A549 (cell line): ENCODE results near the gene SLF2. TPM values are rescaled to one million over a fixed set of nuclear protein-coding genes. Genes with fewer than 3 reads are reported as not detected.

Experiments
- ATAC-seq, 2 experiments: fragments of 200-7000 bp in 1 of 2; fragments of >200 bp in 1 of 2; cut with Nextera tagmentation in 1 of 2; cut with Tn5 transposase in 1 of 2; 3 replicates each; pipeline versions ENCODE4 v1.8.0 to v1.9.1; 2018 to 2020; ENCODE audit warnings: mild to moderate bottlenecking in 1 of 2, moderate library complexity in 1 of 2
- CTCF ChIA-PET: fragments of 300-600 bp; sonication (Branson Sonifier 250); formaldehyde crosslinking; extraction: SDS; loops from one replicate; lab custom pipeline; 2021; ENCODE audit warnings: antibody characterized with exemption, inconsistent platforms; lab: Yijun Ruan, JAX
- POLR2A ChIA-PET: fragments of 350-600 bp; formaldehyde crosslinking; extraction: SDS; loops from one replicate; lab custom pipeline; 2021; ENCODE audit warnings: antibody characterized with exemption, inconsistent platforms; lab: Yijun Ruan, JAX
- DNase-seq, 2 experiments: peaks; one replicate each; pipeline versions ENCODE4 v3.0.0 to v3.0.0-alpha.2; 2011 to 2016; ENCODE audit warnings: low read depth in 1 of 2, low spot score in 1 of 2
- FAIRE-seq: peaks from 2 replicates; lab custom pipeline; 2011; peaks lifted over from hg19 to GRCh38; lab: Jason Lieb, UNC
- H3K27ac ChIP-seq, 2 experiments: fragments of >200 bp; sonication (Bioruptor Twin); formaldehyde crosslinking; 3 replicates each; pipeline ENCODE4 v1.5.1; 2016 to 2017
- H3K4me1 ChIP-seq: fragments of >200 bp; sonication (Bioruptor Twin); formaldehyde crosslinking; 3 replicates; pipeline ENCODE4 v1.6.1; 2016
- H3K4me2 ChIP-seq: fragments of >200 bp; sonication (Bioruptor Twin); formaldehyde crosslinking; 3 replicates; pipeline ENCODE4 v1.6.1; 2016
- H3K4me3 ChIP-seq: fragments of >200 bp; sonication (Bioruptor Twin); formaldehyde crosslinking; 3 replicates; pipeline ENCODE4 v1.5.1; 2016
- H3K9me3 ChIP-seq: fragments of >200 bp; sonication (Bioruptor Twin); formaldehyde crosslinking; 3 replicates; pipeline ENCODE4 v1.6.1; 2016
- CBX2 ChIP-seq: fragments of 200-600 bp; sonication (generic); IDR thresholded peaks from 2 replicates; pipeline ENCODE4 v1.6.1; 2016; ENCODE audit warnings: low read depth, mild to moderate bottlenecking, borderline replicate concordance
- CBX8 ChIP-seq: fragments of 200-600 bp; sonication (generic); IDR thresholded peaks from 2 replicates; pipeline ENCODE4 v1.6.1; 2016
- CEBPB ChIP-seq, 2 experiments: fragments of >200 bp in 1 of 2; sonication (Bioruptor Twin) in 1 of 2; formaldehyde crosslinking in 1 of 2; IDR thresholded peaks; 2 replicates each; pipeline ENCODE4 v1.6.1; 2012 to 2016
- CHD2 ChIP-seq: fragments of 150-350 bp; IDR thresholded peaks from 2 replicates; pipeline ENCODE4 v1.6.1; 2014; ENCODE audit warnings: low read length; ENCODE audit not compliant: partially characterized antibody
- CHD4 ChIP-seq: fragments of 200-600 bp; sonication (generic); IDR thresholded peaks from 2 replicates; pipeline ENCODE4 v1.6.1; 2016; ENCODE audit warnings: antibody characterized with exemption, mild to moderate bottlenecking, borderline replicate concordance
- EHF ChIP-seq: fragments of 250-450 bp; sonication (Bioruptor Pico); IDR thresholded peaks from 2 replicates; pipeline ENCODE4 v1.5.0; 2020; ENCODE audit warnings: mild to moderate bottlenecking
- EHMT2 ChIP-seq: fragments of 200-600 bp; sonication (generic); IDR thresholded peaks from 2 replicates; pipeline ENCODE4 v1.6.1; 2016; ENCODE audit warnings: antibody characterized with exemption, low read depth, mild to moderate bottlenecking, moderate library complexity
- EP300 ChIP-seq, 2 experiments: fragments of >200 bp; sonication (Bioruptor Twin); formaldehyde crosslinking; IDR thresholded peaks; 2 replicates in 1 of 2; 3 replicates in 1 of 2; pipeline ENCODE4 v1.6.1; 2016 to 2017
- FOSL2 ChIP-seq, 2 experiments: fragments of 450-650 bp in 1 of 2; fragments of >200 bp in 1 of 2; sonication (Bioruptor Twin) in 1 of 2; formaldehyde crosslinking; IDR thresholded peaks; 2 replicates each; pipeline versions ENCODE4 v1.5.0 to v1.6.1; 2016 to 2020; ENCODE audit warnings: mild to moderate bottlenecking in 1 of 2, moderate library complexity in 1 of 2
- FOXS1 ChIP-seq: fragments of 250-450 bp; sonication (Bioruptor Pico); IDR thresholded peaks from 2 replicates; pipeline ENCODE4 v1.5.0; 2020; ENCODE audit warnings: mild to moderate bottlenecking, moderate library complexity
- HEYL ChIP-seq: fragments of 250-450 bp; sonication (Bioruptor Pico); IDR thresholded peaks from 2 replicates; pipeline ENCODE4 v1.8.0; 2021; ENCODE audit warnings: mild to moderate bottlenecking, moderate library complexity
- HOXA7 ChIP-seq: fragments of 250-450 bp; sonication (Bioruptor Pico); IDR thresholded peaks from 2 replicates; pipeline ENCODE4 v1.5.0; 2020; ENCODE audit warnings: mild to moderate bottlenecking, moderate library complexity
- HOXB13 ChIP-seq: fragments of 250-450 bp; sonication (Bioruptor Pico); IDR thresholded peaks from 2 replicates; pipeline ENCODE4 v1.5.0; 2020; ENCODE audit warnings: low read depth, mild to moderate bottlenecking, moderate library complexity
- JUN ChIP-seq, 2 experiments: fragments of >200 bp; sonication (Bioruptor Twin); formaldehyde crosslinking; IDR thresholded peaks; 2 replicates in 1 of 2; 3 replicates in 1 of 2; pipeline ENCODE4 v1.6.1; 2016 to 2017
- JUNB ChIP-seq: fragments of >200 bp; sonication (Bioruptor Twin); formaldehyde crosslinking; IDR thresholded peaks from 2 replicates; pipeline ENCODE4 v1.6.1; 2016
- MAFK ChIP-seq: fragments of 450-650 bp; IDR thresholded peaks from 2 replicates; pipeline ENCODE4 v1.6.1; 2014; ENCODE audit not compliant: partially characterized antibody
- MAZ ChIP-seq: fragments of 150-350 bp; IDR thresholded peaks from 2 replicates; pipeline ENCODE4 v1.6.1; 2014; ENCODE audit warnings: antibody characterized with exemption, low read depth, low read length, borderline replicate concordance
- MYC ChIP-seq: IDR thresholded peaks from 2 replicates; pipeline ENCODE4 v1.6.1; 2012; ENCODE audit warnings: mild to moderate bottlenecking, inconsistent platforms, low read length, improper control_type of control experiment, borderline replicate concordance
- NR3C1 ChIP-seq: fragments of >200 bp; sonication (Bioruptor Twin); formaldehyde crosslinking; IDR thresholded peaks from 3 replicates; pipeline ENCODE4 v1.6.1; 2017
- POLR2A ChIP-seq: IDR thresholded peaks from 2 replicates; pipeline ENCODE4 v1.6.1; 2012; ENCODE audit warnings: mild to moderate bottlenecking, low read length
- RAD21 ChIP-seq, 2 experiments: fragments of >200 bp in 1 of 2; sonication (Bioruptor Twin) in 1 of 2; formaldehyde crosslinking in 1 of 2; IDR thresholded peaks in 1 of 2; conservative IDR thresholded peaks in 1 of 2; 2 replicates in 1 of 2; 3 replicates in 1 of 2; pipeline ENCODE4 v1.6.1; 2012 to 2018; ENCODE audit warnings: inconsistent platforms in 1 of 2
- RFX5 ChIP-seq: fragments of 450-650 bp; IDR thresholded peaks from 2 replicates; pipeline ENCODE4 v1.7.1; 2014; ENCODE audit warnings: antibody characterized with exemption, mild to moderate bottlenecking, moderate library complexity
- RNF2 ChIP-seq: fragments of 200-600 bp; sonication (generic); IDR thresholded peaks from 2 replicates; pipeline ENCODE4 v1.6.1; 2016; ENCODE audit warnings: low read depth, mild to moderate bottlenecking, antibody characterized with exemption, moderate library complexity, borderline replicate concordance
- TFCP2L1 ChIP-seq: fragments of 250-450 bp; sonication (Bioruptor Pico); IDR thresholded peaks from 2 replicates; pipeline ENCODE4 v1.5.0; 2021; ENCODE audit warnings: mild to moderate bottlenecking
- ZC3H11A ChIP-seq: fragments of 450-650 bp; IDR thresholded peaks from 2 replicates; pipeline ENCODE4 v1.6.1; 2014; ENCODE audit warnings: antibody characterized with exemption, mild to moderate bottlenecking
- ZNF302 ChIP-seq: fragments of 250-450 bp; sonication (Bioruptor Pico); IDR thresholded peaks from 2 replicates; pipeline ENCODE4 v1.9.0; 2021; ENCODE audit warnings: inconsistent platforms, mild to moderate bottlenecking, moderate library complexity
- ZSCAN20 ChIP-seq: fragments of 250-450 bp; sonication (Bioruptor Pico); IDR thresholded peaks from 2 replicates; pipeline ENCODE4 v1.8.0; 2022; ENCODE audit warnings: mild to moderate bottlenecking, moderate library complexity
- WGBS: methylation state at CpG from one replicate; pipeline ENCODE4 v1.1.6; 2017; ENCODE audit errors: missing lambda C conversion rate; 5-methylcytosine and 5-hydroxymethylcytosine counted together
- polyA plus RNA-seq, 4 experiments: library from polyadenylated mRNA; depleted of rRNA in 3 of 4; stranded (reverse); fragments of >200 nt; fragmentation: RNase III in 1 of 4; extraction: RNeasy Plus Mini Kit Qiagen cat#74134 plus additional on column Dnase treatment in 1 of 4; gene quantifications; 2 replicates in 3 of 4; 3 replicates in 1 of 4; pipeline ENCODE4 v1.2.3, GENCODE V29; 2011 to 2017
- TF ChIP-seq, protein P1 (sequence below): fragments of 250-450 bp; sonication (Bioruptor Pico); IDR thresholded peaks from 2 replicates; pipeline ENCODE4 v1.5.0; 2020; ENCODE audit warnings: low read depth, mild to moderate bottlenecking, moderate library complexity
- TF ChIP-seq, protein P2 (sequence below): fragments of >200 bp; sonication (Bioruptor Twin); formaldehyde crosslinking; IDR thresholded peaks from 3 replicates; pipeline ENCODE4 v1.5.1; 2016
- TF ChIP-seq, protein P3 (sequence below): IDR thresholded peaks from 2 replicates; pipeline ENCODE4 v1.6.1; 2012
- TF ChIP-seq, protein P4 (sequence below): IDR thresholded peaks from 2 replicates; pipeline ENCODE4 v1.6.1; 2012
- TF ChIP-seq, protein P5 (sequence below): IDR thresholded peaks from 2 replicates; pipeline ENCODE4 v1.6.1; 2012; ENCODE audit warnings: low read depth, borderline replicate concordance

The SLF2 gene
- polyA plus RNA-seq, 2 of the 4 experiments (the other 2 are of a cell fraction): 13.0 to 16.6 TPM

DNA sequence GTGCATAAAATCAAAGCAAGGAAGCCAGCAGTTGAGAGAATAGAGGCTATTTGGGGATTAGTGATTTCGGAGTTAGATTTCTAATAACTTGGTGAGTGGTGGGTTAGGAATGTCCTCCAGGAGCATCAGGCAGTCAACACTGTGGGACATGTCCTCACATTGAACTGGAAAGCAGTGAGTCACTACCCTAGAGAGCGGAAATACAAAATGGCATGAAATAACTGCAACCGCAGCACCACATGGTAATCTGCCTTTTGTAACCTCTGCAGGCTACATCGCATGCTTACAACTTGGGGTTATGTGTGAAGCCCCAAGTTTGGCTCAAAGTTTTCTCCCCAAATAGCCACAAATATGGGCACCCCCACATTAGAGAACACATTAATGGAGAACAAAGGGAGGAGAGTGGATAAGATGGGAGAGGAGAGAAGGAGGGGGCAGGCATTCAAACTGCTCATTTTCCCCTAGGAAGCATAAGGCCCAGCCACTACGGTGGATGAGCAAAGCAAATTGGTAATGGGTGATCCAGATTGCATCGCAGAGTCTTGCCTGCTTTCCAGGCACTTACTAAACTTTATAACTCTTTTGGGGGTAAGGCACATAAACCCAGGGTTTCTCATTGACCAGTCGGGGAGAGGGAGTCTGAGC, 22.0 kb upstream of the SLF2 start:
- Histone ChIP-seq H3K4me2 (peak overlapping the region; percentile 65), H3K27ac (peak overlapping the region; percentile 70 to 85), H3K9me3 (no peaks in the 10 kb centered on the region), H3K4me1 (peaks cover 24% of the 10 kb centered on the region), H3K4me3 (no peak overlapping the region)
- ChIA-PET POLR2A (no interaction called here), CTCF (interaction anchor here (0.9 to 4.8 kb wide), 2 partner anchors 12 to 329 kb away, joined by 3 to 48 read pairs; no protein-coding TSS in a partner anchor)
- DNase-seq (peak; percentile 74 to 75), FAIRE-seq (no peak), ATAC-seq (peak; percentile 88 to 93)
- WGBS: 31% methylated on average over 7 of the region's 7 CpGs
- TF ChIP-seq HEYL (CRISPR knock-in tag) (0 out of 2 replicates have a peak, but pooled peaks have one; percentile 28), NR3C1 (no peak), FOSL2 (IDR thresholded peaks at IDR 0.05) (peak; percentile 21; the same call in 1 of the 2 replicates), FOSL2 (CRISPR knock-in tag; IDR thresholded peaks at IDR 0.05) (peak; percentile 80), HOXB13 (peak; percentile 52; the same call in 1 of the 2 replicates), CEBPB (IDR thresholded peaks at IDR 0.05) (peak in 1 of 2 experiments; percentile 39; a peak in 1 of 4 replicates), RAD21 (conservative IDR thresholded peaks at IDR 0.05 in 1 of 2, IDR thresholded peaks at IDR 0.05 in 1 of 2) (no peak), HOXA7 (CRISPR knock-in tag) (no peak), EP300 (IDR thresholded peaks at IDR 0.05) (peak in 1 of 2 experiments; percentile 16; a peak in 1 of 5 replicates), JUN (IDR thresholded peaks at IDR 0.05) (0 out of 5 replicates have a peak, but pooled peaks of 1 of the 2 experiments have one; percentile 30), JUNB (peak; percentile 62), EHMT2 (no peak), MAFK (peak; percentile 75)
- TF ChIP-seq, protein P1, sequence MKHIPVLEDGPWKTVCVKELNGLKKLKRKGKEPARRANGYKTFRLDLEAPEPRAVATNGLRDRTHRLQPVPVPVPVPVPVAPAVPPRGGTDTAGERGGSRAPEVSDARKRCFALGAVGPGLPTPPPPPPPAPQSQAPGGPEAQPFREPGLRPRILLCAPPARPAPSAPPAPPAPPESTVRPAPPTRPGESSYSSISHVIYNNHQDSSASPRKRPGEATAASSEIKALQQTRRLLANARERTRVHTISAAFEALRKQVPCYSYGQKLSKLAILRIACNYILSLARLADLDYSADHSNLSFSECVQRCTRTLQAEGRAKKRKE: peak; percentile 47; the same call in 1 of the 2 replicates
- TF ChIP-seq, protein P2, sequence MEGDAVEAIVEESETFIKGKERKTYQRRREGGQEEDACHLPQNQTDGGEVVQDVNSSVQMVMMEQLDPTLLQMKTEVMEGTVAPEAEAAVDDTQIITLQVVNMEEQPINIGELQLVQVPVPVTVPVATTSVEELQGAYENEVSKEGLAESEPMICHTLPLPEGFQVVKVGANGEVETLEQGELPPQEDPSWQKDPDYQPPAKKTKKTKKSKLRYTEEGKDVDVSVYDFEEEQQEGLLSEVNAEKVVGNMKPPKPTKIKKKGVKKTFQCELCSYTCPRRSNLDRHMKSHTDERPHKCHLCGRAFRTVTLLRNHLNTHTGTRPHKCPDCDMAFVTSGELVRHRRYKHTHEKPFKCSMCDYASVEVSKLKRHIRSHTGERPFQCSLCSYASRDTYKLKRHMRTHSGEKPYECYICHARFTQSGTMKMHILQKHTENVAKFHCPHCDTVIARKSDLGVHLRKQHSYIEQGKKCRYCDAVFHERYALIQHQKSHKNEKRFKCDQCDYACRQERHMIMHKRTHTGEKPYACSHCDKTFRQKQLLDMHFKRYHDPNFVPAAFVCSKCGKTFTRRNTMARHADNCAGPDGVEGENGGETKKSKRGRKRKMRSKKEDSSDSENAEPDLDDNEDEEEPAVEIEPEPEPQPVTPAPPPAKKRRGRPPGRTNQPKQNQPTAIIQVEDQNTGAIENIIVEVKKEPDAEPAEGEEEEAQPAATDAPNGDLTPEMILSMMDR: no peak
- TF ChIP-seq, protein P3, sequence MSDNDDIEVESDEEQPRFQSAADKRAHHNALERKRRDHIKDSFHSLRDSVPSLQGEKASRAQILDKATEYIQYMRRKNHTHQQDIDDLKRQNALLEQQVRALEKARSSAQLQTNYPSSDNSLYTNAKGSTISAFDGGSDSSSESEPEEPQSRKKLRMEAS: peak; percentile 91
- TF ChIP-seq, protein P4, sequence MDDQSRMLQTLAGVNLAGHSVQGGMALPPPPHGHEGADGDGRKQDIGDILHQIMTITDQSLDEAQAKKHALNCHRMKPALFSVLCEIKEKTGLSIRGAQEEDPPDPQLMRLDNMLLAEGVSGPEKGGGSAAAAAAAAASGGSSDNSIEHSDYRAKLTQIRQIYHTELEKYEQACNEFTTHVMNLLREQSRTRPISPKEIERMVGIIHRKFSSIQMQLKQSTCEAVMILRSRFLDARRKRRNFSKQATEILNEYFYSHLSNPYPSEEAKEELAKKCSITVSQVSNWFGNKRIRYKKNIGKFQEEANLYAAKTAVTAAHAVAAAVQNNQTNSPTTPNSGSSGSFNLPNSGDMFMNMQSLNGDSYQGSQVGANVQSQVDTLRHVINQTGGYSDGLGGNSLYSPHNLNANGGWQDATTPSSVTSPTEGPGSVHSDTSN: no peak
- TF ChIP-seq, protein P5, sequence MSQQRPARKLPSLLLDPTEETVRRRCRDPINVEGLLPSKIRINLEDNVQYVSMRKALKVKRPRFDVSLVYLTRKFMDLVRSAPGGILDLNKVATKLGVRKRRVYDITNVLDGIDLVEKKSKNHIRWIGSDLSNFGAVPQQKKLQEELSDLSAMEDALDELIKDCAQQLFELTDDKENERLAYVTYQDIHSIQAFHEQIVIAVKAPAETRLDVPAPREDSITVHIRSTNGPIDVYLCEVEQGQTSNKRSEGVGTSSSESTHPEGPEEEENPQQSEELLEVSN: peak; percentile 47; the same call in 1 of the 2 replicates

DNA sequence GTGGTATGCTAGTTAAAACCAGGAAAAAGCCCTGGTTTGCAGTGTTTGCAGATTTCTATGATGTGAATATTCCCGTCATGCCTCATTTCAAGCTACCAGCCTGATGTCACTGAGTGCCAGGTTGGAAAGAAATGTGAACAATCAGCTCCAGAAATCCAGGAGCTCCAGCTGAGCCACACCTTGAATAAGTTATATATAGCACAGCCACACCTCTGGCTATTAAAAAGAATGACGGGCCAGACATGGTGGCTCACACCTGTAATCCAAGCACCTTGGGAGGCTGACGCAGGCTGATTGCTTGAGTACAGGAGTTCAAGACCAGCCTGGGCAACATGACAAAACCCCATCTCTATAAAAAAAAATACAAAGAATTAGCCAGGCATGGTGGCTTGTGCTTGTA, 18.7 kb upstream of the SLF2 start:
- H3K9me3 ChIP-seq: no peaks in the 10 kb centered on the region
- H3K27ac ChIP-seq: 0 out of 6 replicates have a peak overlapping the region, but pooled peaks of 1 of the 2 experiments have one; percentile 33
- 67% methylated on average over 3 of the region's 3 CpGs for WGBS
- H3K4me2 ChIP-seq: no peak overlapping the region
- no peak overlapping the region for H3K4me3 ChIP-seq
- ChIA-PET CTCF (interaction anchor here (1.1 to 3.2 kb wide), 3 partner anchors 15 to 332 kb away, joined by 3 to 19 read pairs (median 3); no protein-coding TSS in a partner anchor), POLR2A (no interaction called here)
- TF ChIP-seq RNF2 (no peak), POLR2A (no peak), FOXS1 (CRISPR knock-in tag) (no peak), CEBPB (IDR thresholded peaks at IDR 0.05) (no peak), HOXB13 (no peak), NR3C1 (no peak), CBX8 (no peak), TFCP2L1 (no peak), ZNF302 (CRISPR knock-in tag) (no peak), EHF (CRISPR knock-in tag) (no peak), RFX5 (no peak), CHD4 (no peak), MYC (no peak), ZSCAN20 (CRISPR knock-in tag) (no peak), CHD2 (no peak), MAZ (no peak), CBX2 (no peak), ZC3H11A (no peak)
- ATAC-seq (no peak), DNase-seq (peak in 1 of 2 experiments; percentile 41), FAIRE-seq (no peak)
- peaks cover 38% of the 10 kb centered on the region for H3K4me1 ChIP-seq
